ENCODE measurements around the gene EFNA2.
A peak's percentile ranks its signal among the peaks of the same experiment; 100 is the strongest.
"Not testable (repeated sequence)": the region's sequence is repeated elsewhere in the genome, so short reads cannot be mapped to it uniquely, and the experiment has no call there.

EFNA2 gene

GRCh38 chr19:1322198-1322981 lies 36.7 kb downstream of the EFNA2 start:
- no peak for DNase-seq

- no peak for DNase-seq
Observed at GRCh38 chr19:1324249-1324805, 38.7 kb downstream of the EFNA2 start.

- DNase-seq: peak; percentile 54
Observed at GRCh38 chr19:1324806-1325567, 39.3 kb downstream of the EFNA2 start.

- no peak for DNase-seq
Observed at GRCh38 chr19:1325568-1326294, 40.1 kb downstream of the EFNA2 start.

GRCh38 chr19:1327125-1327524 lies 41.5 kb downstream of the EFNA2 start:
- no peak for DNase-seq

- DNase-seq: not testable (repeated sequence)
Observed at GRCh38 chr19:1332208-1332607, 46.5 kb downstream of the EFNA2 start.

- DNase-seq: no peak
Observed at GRCh38 chr19:1336079-1336684, 50.5 kb downstream of the EFNA2 start.

GRCh38 chr19:1340681-1341469 lies 55.2 kb downstream of the EFNA2 start:
- no peak for DNase-seq

- DNase-seq: no peak
Observed at GRCh38 chr19:1343041-1343440, 57.4 kb downstream of the EFNA2 start.

GRCh38 chr19:1349211-1349610 lies 63.5 kb downstream of the EFNA2 start:
- no peak for DNase-seq

- DNase-seq: no peak
Observed at GRCh38 chr19:1350867-1351266, 65.2 kb downstream of the EFNA2 start.
